H9 (cell line): ENCODE results near the gene ADAMTS3. TPM values are rescaled to one million over a fixed set of nuclear protein-coding genes. Genes with fewer than 3 reads are reported as not detected.

ENCODE experiments used
- DNase-seq: peaks from one replicate; pipeline ENCODE4 v3.0.0-alpha.2; 2017
- H2AFZ ChIP-seq: one replicate; pipeline ENCODE4 v1.6.1; 2013; ENCODE audit warnings: mild to moderate bottlenecking, low read length, control low read depth, moderate library complexity
- H2AK5ac ChIP-seq: 2 replicates; pipeline ENCODE4 v1.6.1; 2013; ENCODE audit warnings: low read length, control low read depth, mixed read lengths; ENCODE audit not compliant: insufficient read length
- H2BK120ac ChIP-seq: one replicate; pipeline ENCODE4 v1.6.1; 2013; ENCODE audit warnings: low read depth, mild to moderate bottlenecking, low read length, control low read depth, inconsistent platforms; ENCODE audit not compliant: poor library complexity, severe bottlenecking
- H2BK12ac ChIP-seq: 2 replicates; pipeline ENCODE4 v1.6.1; 2013; ENCODE audit warnings: low read length, control low read depth, mixed read lengths, low read depth; ENCODE audit not compliant: insufficient read length
- H2BK15ac ChIP-seq: 2 replicates; pipeline ENCODE4 v1.6.1; 2013; ENCODE audit warnings: low read depth, low read length, control low read depth
- H2BK20ac ChIP-seq: one replicate; pipeline ENCODE4 v1.6.1; 2013; ENCODE audit warnings: low read depth, mild to moderate bottlenecking, low read length, control low read depth, inconsistent platforms; ENCODE audit not compliant: poor library complexity, severe bottlenecking
- H2BK5ac ChIP-seq: 2 replicates; pipeline ENCODE4 v1.6.1; 2013; ENCODE audit warnings: low read length, control low read depth, mixed read lengths; ENCODE audit not compliant: insufficient read length
- H3K14ac ChIP-seq: 2 replicates; pipeline ENCODE4 v1.6.1; 2013; ENCODE audit warnings: low read length, control low read depth; ENCODE audit not compliant: insufficient read depth
- H3K18ac ChIP-seq: 2 replicates; pipeline ENCODE4 v1.6.1; 2013; ENCODE audit warnings: low read depth, mild to moderate bottlenecking, mixed read lengths, low read length, control low read depth; ENCODE audit not compliant: insufficient read length
- H3K23ac ChIP-seq: 2 replicates; pipeline ENCODE4 v1.6.1; 2013; ENCODE audit warnings: low read length, control low read depth, mixed read lengths, low read depth; ENCODE audit not compliant: insufficient read length
- H3K23me2 ChIP-seq: 2 replicates; pipeline ENCODE4 v1.6.1; 2013; ENCODE audit warnings: low read depth, mild to moderate bottlenecking, mixed read lengths, low read length, control low read depth; ENCODE audit not compliant: insufficient read length, poor library complexity, severe bottlenecking
- H3K27ac ChIP-seq: 2 replicates; pipeline ENCODE4 v1.5.1; 2013; ENCODE audit warnings: low read length, control low read depth, mixed read lengths, low read depth; ENCODE audit not compliant: insufficient read length
- H3K27me3 ChIP-seq: 2 replicates; pipeline ENCODE4 v1.6.1; 2013; ENCODE audit warnings: low read length, control low read depth, inconsistent platforms; ENCODE audit not compliant: insufficient read depth
- H3K4ac ChIP-seq: 2 replicates; pipeline ENCODE4 v1.6.1; 2013; ENCODE audit warnings: low read depth, mild to moderate bottlenecking, control low read depth, inconsistent platforms, low read length, moderate library complexity
- H3K4me1 ChIP-seq: 2 replicates; pipeline ENCODE4 v1.6.1; 2013; ENCODE audit warnings: low read length, control low read depth, inconsistent platforms; ENCODE audit not compliant: insufficient read depth
- H3K4me2 ChIP-seq: 2 replicates; pipeline ENCODE4 v1.6.1; 2013; ENCODE audit warnings: low read length, control low read depth, mixed read lengths; ENCODE audit not compliant: insufficient read length, insufficient read depth
- H3K56ac ChIP-seq: 2 replicates; pipeline ENCODE4 v1.6.1; 2013; ENCODE audit warnings: low read depth, mild to moderate bottlenecking, mixed read lengths, low read length, control low read depth; ENCODE audit not compliant: insufficient read length
- H3K79me1 ChIP-seq: 2 replicates; pipeline ENCODE4 v1.6.1; 2013; ENCODE audit warnings: low read depth, mild to moderate bottlenecking, moderate library complexity, low read length, control low read depth, inconsistent platforms; ENCODE audit not compliant: insufficient read depth, poor library complexity, severe bottlenecking
- H3K79me2 ChIP-seq: 2 replicates; pipeline ENCODE4 v1.6.1; 2013; ENCODE audit warnings: low read length, control low read depth, inconsistent platforms; ENCODE audit not compliant: insufficient read depth
- H3K9ac ChIP-seq: 2 replicates; pipeline ENCODE4 v1.6.1; 2013; ENCODE audit warnings: low read length, control low read depth, mixed read lengths; ENCODE audit not compliant: insufficient read length; ENCODE audit errors: extremely low read depth
- H3K9me3 ChIP-seq: one replicate; pipeline ENCODE4 v1.6.1; 2013; ENCODE audit warnings: low read depth, low read length, inconsistent platforms; ENCODE audit not compliant: control insufficient read depth
- H3T11ph ChIP-seq: one replicate; pipeline ENCODE4 v1.6.1; 2013; ENCODE audit warnings: mild to moderate bottlenecking, low read length, control low read depth, inconsistent platforms
- H4K20me1 ChIP-seq: one replicate; pipeline ENCODE4 v1.6.1; 2013; ENCODE audit not compliant: control insufficient read depth, insufficient read length, insufficient read depth
- H4K5ac ChIP-seq: 2 replicates; pipeline ENCODE4 v1.6.1; 2013; ENCODE audit warnings: low read depth, mild to moderate bottlenecking, mixed read lengths, low read length, control low read depth; ENCODE audit not compliant: insufficient read length
- H4K8ac ChIP-seq: replicated peaks from 2 replicates; pipeline ENCODE4 v1.6.1; 2013; ENCODE audit warnings: low read length, control low read depth, mixed read lengths, low read depth; ENCODE audit not compliant: insufficient read length
- H4K91ac ChIP-seq: 2 replicates; pipeline ENCODE4 v1.6.1; 2013; ENCODE audit warnings: low read depth, mild to moderate bottlenecking, moderate library complexity, mixed read lengths, low read length, control low read depth; ENCODE audit not compliant: insufficient read length
- H3K27ac Mint-ChIP-seq, 3 experiments: 2 replicates in 2 of 3; 3 replicates in 1 of 3; pipeline ENCODE4 v1.8.0; 2020 to 2021; ENCODE audit warnings: mixed read lengths in 3 of 3, mild to moderate bottlenecking in 1 of 3, moderate library complexity in 1 of 3
- H3K27me3 Mint-ChIP-seq: 2 replicates; pipeline ENCODE4 v1.8.0; 2021; ENCODE audit warnings: low read depth, mild to moderate bottlenecking, moderate library complexity, mixed read lengths
- H3K36me3 Mint-ChIP-seq, 3 experiments: 2 replicates in 2 of 3; 3 replicates in 1 of 3; pipeline ENCODE4 v1.8.0; 2020 to 2021; ENCODE audit warnings: low read depth in 3 of 3, mixed read lengths in 3 of 3; ENCODE audit not compliant: insufficient read depth in 1 of 3
- H3K4me1 Mint-ChIP-seq, 2 experiments: 2 replicates each; pipeline ENCODE4 v1.8.0; 2020; ENCODE audit warnings: mixed read lengths in 2 of 2
- H3K4me3 Mint-ChIP-seq, 2 experiments: 2 replicates in 1 of 2; 3 replicates in 1 of 2; pipeline ENCODE4 v1.8.0; 2020 to 2021; ENCODE audit warnings: mild to moderate bottlenecking in 2 of 2, mixed read lengths in 2 of 2, moderate library complexity in 1 of 2
- H3K9me3 Mint-ChIP-seq, 2 experiments: 2 replicates in 1 of 2; 3 replicates in 1 of 2; pipeline ENCODE4 v1.8.0; 2020; ENCODE audit warnings: mild to moderate bottlenecking in 2 of 2, mixed read lengths in 2 of 2, moderate library complexity in 1 of 2
- CTCF ChIP-seq: fragments of 200-600 bp; sonication (generic); conservative IDR thresholded peaks from 3 replicates; pipeline ENCODE4 v1.8.0; 2021; ENCODE audit warnings: antibody characterized with exemption, mild to moderate bottlenecking
- WGBS: extraction: QIAGEN DNeasy Blood & Tissue Kit; methylation state at CpG from one replicate; pipeline ENCODE4 v1.1.7; 2013; ENCODE audit warnings: missing lambda C conversion rate, low lambda C conversion rate, mixed read lengths; ENCODE audit not compliant: insufficient read length; ENCODE audit errors: extremely low coverage; 5-methylcytosine and 5-hydroxymethylcytosine counted together
- total RNA-seq: library from RNA; stranded (reverse); gene quantifications from 2 replicates; pipeline ENCODE4 v1.2.1, GENCODE V29; 2021

Gene ADAMTS3
- total RNA-seq, 1 experiment from 2014 or later, result 1.1 TPM

GRCh38 chr4:72319601-72320021 is 249.4 kb downstream of the ADAMTS3 start:
- Mint-ChIP-seq H3K27ac (no peak overlapping the region), H3K27me3 (no peaks in the 10 kb centered on the region), H3K9me3 (no peaks in the 10 kb centered on the region), H3K4me3 (no peak overlapping the region), H3K36me3 (no peaks in the 10 kb centered on the region), H3K4me1 (peaks cover 0 to 5% of the 10 kb centered on the region in 2 experiments; a peak in 1 of 4 replicates)
- Histone ChIP-seq H4K5ac (no peak overlapping the region), H2BK20ac (no peak overlapping the region), H3K79me1 (no peaks in the 10 kb centered on the region), H3K9me3 (no peaks in the 10 kb centered on the region), H3K14ac (no peak overlapping the region), H4K91ac (no peak overlapping the region), H3K23me2 (no peaks in the 10 kb centered on the region), H2AK5ac (no peak overlapping the region), H2BK12ac (no peak overlapping the region), H3T11ph (no peak overlapping the region), H3K4me1 (no peaks in the 10 kb centered on the region), H3K4ac (no peak overlapping the region), H4K8ac (no peak overlapping the region), H3K23ac (no peak overlapping the region), H2AFZ (no peak overlapping the region), H2BK5ac (no peak overlapping the region), H3K27me3 (no peaks in the 10 kb centered on the region), H3K9ac (no peak overlapping the region), H4K20me1 (no peaks in the 10 kb centered on the region), H3K56ac (no peak overlapping the region), H3K79me2 (no peaks in the 10 kb centered on the region), H3K4me2 (no peak overlapping the region), H2BK15ac (no peak overlapping the region), H3K18ac (no peak overlapping the region), H2BK120ac (no peak overlapping the region), H3K27ac (no peak overlapping the region)
- no peak for DNase-seq
- TF ChIP-seq CTCF, result no peak
- WGBS, result no CpG with 5 or more reads among the region's 4 CpGs
